Thymus (tissue), 11 donors: ENCODE data around the gene CLEC11A. TPM values are rescaled to one million over a fixed set of nuclear protein-coding genes. Genes with fewer than 3 reads are reported as not detected.

Experiments
- DNase-seq, 9 donors: peaks; one replicate each; pipeline ENCODE4 v3.0.0-alpha.2; 2013; ENCODE audit warnings: low spot score in 9 of 9, low read depth in 6 of 9, missing footprints in 1 of 9
- H3K27ac ChIP-seq, 2 donors: one replicate each; pipeline ENCODE4 v1.5.1; 2013; ENCODE audit warnings: control low read depth in 1 of 2, low read depth in 1 of 2, low read length in 1 of 2, mild to moderate bottlenecking in 1 of 2, moderate library complexity in 1 of 2
- H3K27me3 ChIP-seq, 2 donors: one replicate each; pipeline ENCODE4 v1.5.1; 2013; ENCODE audit warnings: low read length in 1 of 2; ENCODE audit not compliant: control insufficient read depth in 2 of 2, insufficient read depth in 1 of 2
- H3K36me3 ChIP-seq, 2 donors: one replicate each; pipeline ENCODE4 v1.5.1; 2013; ENCODE audit warnings: low read length in 1 of 2, mild to moderate bottlenecking in 1 of 2, moderate library complexity in 1 of 2; ENCODE audit not compliant: control insufficient read depth in 2 of 2, insufficient read depth in 2 of 2
- H3K4me1 ChIP-seq, 2 donors: one replicate each; pipeline ENCODE4 v1.5.1; 2013; ENCODE audit warnings: low read length in 2 of 2; ENCODE audit not compliant: control insufficient read depth in 2 of 2, insufficient read depth in 2 of 2
- H3K4me3 ChIP-seq, 2 donors: one replicate each; pipeline ENCODE4 v1.5.1; 2013; ENCODE audit warnings: low read length in 2 of 2, control low read depth in 1 of 2, mild to moderate bottlenecking in 1 of 2
- H3K9me3 ChIP-seq, 2 donors: one replicate each; pipeline ENCODE4 v1.5.1; 2013; ENCODE audit warnings: low read length in 1 of 2, mild to moderate bottlenecking in 1 of 2; ENCODE audit not compliant: control insufficient read depth in 2 of 2, insufficient read depth in 1 of 2
- WGBS: extraction: QIAGEN DNeasy Blood & Tissue Kit; methylation state at CpG from one replicate; pipeline ENCODE4 v1.1.7; 2013; 5-methylcytosine and 5-hydroxymethylcytosine counted together
- polyA plus RNA-seq: library from polyadenylated mRNA; stranded (reverse); fragments of 200-250 nt; gene quantifications from one replicate; pipeline ENCODE4 v1.2.3, GENCODE V29; 2013
- total RNA-seq: library from RNA; stranded (reverse); fragments of 120-200 nt; gene quantifications from one replicate; pipeline ENCODE4 v1.2.4, GENCODE V29; 2013
- donor health status: healthy.

Gene CLEC11A
- total and polyA plus RNA-seq, 2 donors = 10.5 to 10.7 TPM

GRCh38 chr19:50702871-50703829, 20.0 kb upstream of the CLEC11A start:
- no peak for DNase-seq

DNA sequence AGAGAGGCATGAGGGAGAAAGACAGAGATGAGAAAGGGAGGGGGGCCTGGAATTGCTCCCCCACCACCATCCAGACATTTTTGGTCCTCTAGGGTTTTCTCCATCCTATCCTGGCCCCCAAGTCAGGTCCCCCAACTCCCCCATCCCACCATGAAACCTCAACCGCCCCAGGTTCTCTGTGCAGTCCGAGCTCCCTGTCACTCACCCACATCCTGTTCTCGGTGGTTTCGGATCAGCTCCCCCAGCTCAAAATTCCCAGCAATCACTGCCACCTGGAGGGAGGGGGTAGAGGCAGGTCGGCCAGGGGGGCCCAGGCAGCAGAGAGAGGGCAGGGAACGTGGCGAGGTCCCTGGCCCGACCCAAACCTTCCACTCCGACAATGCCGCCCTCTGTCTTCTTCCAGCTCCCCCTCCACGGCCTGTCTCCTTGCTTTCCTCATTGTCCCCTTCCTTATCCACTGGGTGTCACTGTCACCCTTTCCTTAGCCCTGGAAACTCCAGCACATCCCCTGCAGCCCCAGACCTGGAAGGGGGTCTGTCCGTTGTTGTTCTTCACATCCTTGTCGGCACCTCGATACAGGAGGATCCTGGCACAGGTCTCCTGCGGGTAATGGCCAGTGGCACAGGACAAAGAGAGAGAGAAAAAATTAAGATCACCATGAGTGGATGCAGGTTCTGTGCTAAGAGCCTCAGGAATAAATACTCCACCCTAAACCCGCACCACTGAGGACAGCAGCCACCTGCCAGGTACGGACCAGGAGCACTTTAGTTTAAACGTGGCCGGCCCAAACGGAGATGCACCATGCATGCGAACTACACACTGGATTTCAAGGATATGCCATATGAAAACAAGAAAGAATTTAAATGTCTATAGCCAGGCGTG, 19.0 kb upstream of the CLEC11A start:
- Histone ChIP-seq H3K36me3 (no peaks in the 10 kb centered on the region), H3K27ac (no peak overlapping the region), H3K4me1 (no peaks in the 10 kb centered on the region), H3K27me3 (peaks cover 7 to 29% of the 10 kb centered on the region in 2 donors), H3K9me3 (no peaks in the 10 kb centered on the region), H3K4me3 (no peak overlapping the region)
- 35% methylated on average over 22 of the region's 22 CpGs for WGBS
- DNase-seq = no peak

More at GRCh38 chr19:50702871-50703829, 20.0 kb upstream of the CLEC11A start:
- no peaks in the 10 kb centered on the region for H3K4me1 ChIP-seq
- whole genome bisulfite sequencing = 68% methylated on average over 47 of the region's 47 CpGs
- H3K4me3 ChIP-seq = no peak overlapping the region
- no peak overlapping the region for H3K27ac ChIP-seq
- H3K27me3 ChIP-seq = peaks cover 7 to 32% of the 10 kb centered on the region in 2 donors
- H3K36me3 ChIP-seq = no peaks in the 10 kb centered on the region
- H3K9me3 ChIP-seq = no peaks in the 10 kb centered on the region

DNA sequence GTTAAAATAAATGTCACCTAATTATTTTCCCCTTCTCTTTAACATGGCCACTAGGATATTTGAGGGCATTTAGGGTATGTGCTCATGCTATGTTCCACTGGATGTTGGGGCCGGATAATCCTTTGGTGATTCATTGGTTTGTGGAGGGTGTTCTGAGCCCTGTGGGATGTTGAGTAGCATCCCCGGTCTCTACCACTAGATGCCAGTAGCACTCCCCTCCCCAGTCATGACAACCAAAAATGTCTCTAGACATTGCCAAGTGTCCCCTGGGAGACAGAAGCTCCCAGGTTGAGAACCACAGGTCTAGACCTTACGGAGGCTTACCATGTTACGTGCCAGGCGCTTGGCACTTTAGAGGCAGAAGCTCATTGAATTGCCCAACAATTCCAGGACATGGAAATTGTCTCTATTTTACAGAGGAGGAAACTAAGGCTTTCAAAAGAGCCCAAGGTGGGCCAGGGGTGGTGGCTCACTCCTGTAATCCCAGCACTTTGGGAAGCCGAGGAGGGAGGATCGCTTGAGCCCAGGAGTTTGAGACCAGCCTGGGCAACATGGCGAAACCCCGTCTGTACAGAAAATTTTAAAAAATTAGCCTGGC, 17.6 kb upstream of the CLEC11A start:
- 42% methylated on average over 9 of the region's 9 CpGs for WGBS
- peak in 2 of 9 donors; percentile 49 to 51 for DNase-seq
- H3K4me1 ChIP-seq = no peaks in the 10 kb centered on the region
- H3K9me3 ChIP-seq = no peaks in the 10 kb centered on the region
- H3K27me3 ChIP-seq = peaks cover 7 to 29% of the 10 kb centered on the region in 2 donors
- no peak overlapping the region for H3K4me3 ChIP-seq
- H3K27ac ChIP-seq = no peak overlapping the region
- H3K36me3 ChIP-seq = no peaks in the 10 kb centered on the region

DNA sequence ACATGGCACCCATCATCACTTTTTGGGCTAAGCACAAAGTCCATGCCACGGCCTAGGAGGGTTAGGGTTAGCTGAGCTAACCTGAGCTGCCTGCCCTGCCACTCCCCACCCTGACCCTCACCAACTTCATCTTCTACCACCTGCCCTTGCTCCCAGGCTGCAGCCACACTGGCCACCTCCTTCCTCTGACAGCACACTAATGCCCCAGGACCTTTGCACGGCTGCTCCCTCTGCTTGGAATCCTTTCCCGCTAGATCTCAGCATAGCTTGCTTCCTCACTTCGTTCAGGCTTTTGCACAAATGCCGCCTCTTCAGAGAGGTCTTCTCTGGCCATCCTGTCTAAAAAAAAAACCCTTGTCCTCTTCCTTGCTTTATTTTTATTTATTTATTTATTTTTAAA, 16.8 kb upstream of the CLEC11A start:
- H3K4me3 ChIP-seq = no peak overlapping the region
- no peaks in the 10 kb centered on the region for H3K36me3 ChIP-seq
- DNase-seq = no peak
- no peaks in the 10 kb centered on the region for H3K4me1 ChIP-seq
- 73% methylated on average over 5 of the region's 5 CpGs for WGBS
- no peak overlapping the region for H3K27ac ChIP-seq
- peaks cover 7 to 29% of the 10 kb centered on the region in 2 donors for H3K27me3 ChIP-seq
- no peaks in the 10 kb centered on the region for H3K9me3 ChIP-seq

- no peaks in the 10 kb centered on the region for H3K36me3 ChIP-seq
- peaks cover 10 to 16% of the 10 kb centered on the region in 2 donors for H3K4me1 ChIP-seq
- WGBS = 74% methylated on average over 12 of the region's 12 CpGs
- no peaks in the 10 kb centered on the region for H3K9me3 ChIP-seq
- no peak overlapping the region for H3K4me3 ChIP-seq
- no peak for DNase-seq
- H3K27ac ChIP-seq = no peak overlapping the region
- peaks cover 3 to 17% of the 10 kb centered on the region in 2 donors for H3K27me3 ChIP-seq
Measured at GRCh38 chr19:50708179-50708879, 14.8 kb upstream of the CLEC11A start.

DNA sequence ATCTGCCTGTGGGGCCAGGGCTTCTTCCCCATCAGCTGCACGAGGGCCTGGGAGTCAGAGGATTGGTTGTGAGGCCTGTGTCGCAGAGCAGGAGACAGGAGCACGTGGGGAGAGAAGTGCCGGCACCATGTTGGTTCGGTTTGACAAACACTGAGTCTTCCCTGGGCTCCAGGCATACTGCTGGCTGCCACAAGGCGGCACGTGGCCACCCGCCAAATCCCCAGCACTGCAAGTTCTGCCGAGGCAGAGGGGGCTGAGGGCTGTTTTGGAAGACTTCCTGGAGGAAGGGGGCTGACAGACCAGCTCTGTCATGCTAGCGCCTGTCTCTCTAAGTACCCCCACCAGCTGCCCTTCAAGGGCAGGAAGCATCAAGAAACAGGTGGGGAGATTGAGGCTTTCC, 13.1 kb upstream of the CLEC11A start:
- H3K9me3 ChIP-seq = no peaks in the 10 kb centered on the region
- 61% methylated on average over 10 of the region's 10 CpGs for WGBS
- no peaks in the 10 kb centered on the region for H3K36me3 ChIP-seq
- H3K4me1 ChIP-seq = peaks cover 19 to 29% of the 10 kb centered on the region in 2 donors
- no peak for DNase-seq
- no peak overlapping the region for H3K27ac ChIP-seq
- peaks cover 0 to 5% of the 10 kb centered on the region in 2 donors for H3K27me3 ChIP-seq
- H3K4me3 ChIP-seq = no peak overlapping the region

- no peak for DNase-seq
- H3K27me3 ChIP-seq = peaks cover 0 to 7% of the 10 kb centered on the region in 2 donors
- H3K36me3 ChIP-seq = no peaks in the 10 kb centered on the region
- peaks cover 19 to 29% of the 10 kb centered on the region in 2 donors for H3K4me1 ChIP-seq
- no peak overlapping the region for H3K27ac ChIP-seq
- H3K9me3 ChIP-seq = no peaks in the 10 kb centered on the region
- no peak overlapping the region for H3K4me3 ChIP-seq
- WGBS = 89% methylated on average over 5 of the region's 5 CpGs
Measured at GRCh38 chr19:50710612-50711011, 12.6 kb upstream of the CLEC11A start.

GRCh38 chr19:50711196-50711595, 12.0 kb upstream of the CLEC11A start:
- 95% methylated on average over 11 of the region's 11 CpGs for WGBS
- peaks cover 0 to 10% of the 10 kb centered on the region in 2 donors for H3K27me3 ChIP-seq
- H3K4me3 ChIP-seq = no peak overlapping the region
- no peaks in the 10 kb centered on the region for H3K36me3 ChIP-seq
- H3K9me3 ChIP-seq = no peaks in the 10 kb centered on the region
- H3K27ac ChIP-seq = no peak overlapping the region
- peaks cover 19 to 29% of the 10 kb centered on the region in 2 donors for H3K4me1 ChIP-seq
- no peak for DNase-seq
